Measurements from ENCODE around the gene TTBK2.

DNA sequence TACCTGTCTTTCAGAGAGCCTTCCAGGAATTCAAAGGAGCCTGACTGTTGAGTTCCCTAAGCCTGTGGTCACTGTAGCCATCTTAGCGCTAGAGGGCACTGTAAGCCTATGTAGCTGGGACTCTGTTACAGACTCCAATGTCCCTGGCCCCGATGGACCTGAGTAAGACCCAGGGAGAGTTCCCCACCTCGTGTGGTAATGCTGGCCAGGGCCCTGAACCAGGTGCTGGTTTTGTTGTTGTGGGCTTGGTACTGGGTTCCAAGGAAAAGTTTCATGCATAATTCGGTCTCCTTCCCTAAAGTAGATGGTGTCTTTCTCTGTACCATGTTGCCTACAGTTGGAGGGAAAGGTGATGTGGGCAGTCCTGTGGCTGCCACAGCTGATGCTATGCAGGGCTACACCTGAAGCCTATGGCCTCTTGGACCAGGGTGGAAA, 216.1 kb downstream of the TTBK2 start:
- TF ChIP-seq, protein P1, sequence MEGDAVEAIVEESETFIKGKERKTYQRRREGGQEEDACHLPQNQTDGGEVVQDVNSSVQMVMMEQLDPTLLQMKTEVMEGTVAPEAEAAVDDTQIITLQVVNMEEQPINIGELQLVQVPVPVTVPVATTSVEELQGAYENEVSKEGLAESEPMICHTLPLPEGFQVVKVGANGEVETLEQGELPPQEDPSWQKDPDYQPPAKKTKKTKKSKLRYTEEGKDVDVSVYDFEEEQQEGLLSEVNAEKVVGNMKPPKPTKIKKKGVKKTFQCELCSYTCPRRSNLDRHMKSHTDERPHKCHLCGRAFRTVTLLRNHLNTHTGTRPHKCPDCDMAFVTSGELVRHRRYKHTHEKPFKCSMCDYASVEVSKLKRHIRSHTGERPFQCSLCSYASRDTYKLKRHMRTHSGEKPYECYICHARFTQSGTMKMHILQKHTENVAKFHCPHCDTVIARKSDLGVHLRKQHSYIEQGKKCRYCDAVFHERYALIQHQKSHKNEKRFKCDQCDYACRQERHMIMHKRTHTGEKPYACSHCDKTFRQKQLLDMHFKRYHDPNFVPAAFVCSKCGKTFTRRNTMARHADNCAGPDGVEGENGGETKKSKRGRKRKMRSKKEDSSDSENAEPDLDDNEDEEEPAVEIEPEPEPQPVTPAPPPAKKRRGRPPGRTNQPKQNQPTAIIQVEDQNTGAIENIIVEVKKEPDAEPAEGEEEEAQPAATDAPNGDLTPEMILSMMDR (IDR thresholded peaks at IDR 0.05), result no peak
- TF ChIP-seq POLR2A (IDR thresholded peaks at IDR 0.05), result no peak
